GM23338 (cell line): ENCODE results near the gene SLC25A34. TPM values are rescaled to one million over a fixed set of nuclear protein-coding genes. Genes with fewer than 3 reads are reported as not detected.
A peak's percentile ranks its signal among the peaks of the same experiment; 100 is the strongest.

ENCODE experiments used
- ATAC-seq: fragments of 200-7000 bp; cut with Tn5 transposase; 3 replicates; pipeline ENCODE4 v1.9.1; 2020
- DNase-seq: peaks from one replicate; pipeline ENCODE4 v3.0.0-alpha.2; 2015; ENCODE audit warnings: low spot score
- H2AFZ ChIP-seq: fragments of 200-600 bp; sonication (generic); 2 replicates; pipeline ENCODE4 v1.8.0; 2016; ENCODE audit warnings: antibody characterized with exemption, mild to moderate bottlenecking, moderate library complexity
- H3F3A ChIP-seq: fragments of 200-600 bp; sonication (generic); replicated peaks from 2 replicates; pipeline ENCODE4 v1.8.0; 2017; ENCODE audit warnings: antibody characterized with exemption, mixed run types, low read depth
- H3K27ac ChIP-seq: fragments of 200-600 bp; sonication (generic); 2 replicates; pipeline ENCODE4 v1.6.1; 2016; ENCODE audit warnings: low read depth
- H3K27me3 ChIP-seq: fragments of 200-600 bp; sonication (generic); 2 replicates; pipeline ENCODE4 v1.8.0; 2016; ENCODE audit warnings: mild to moderate bottlenecking, mixed run types, moderate library complexity; ENCODE audit not compliant: insufficient read depth
- H3K36me3 ChIP-seq: fragments of 200-600 bp; sonication (generic); 2 replicates; pipeline ENCODE4 v1.8.0; 2016; ENCODE audit warnings: mild to moderate bottlenecking; ENCODE audit not compliant: insufficient read depth
- H3K4me1 ChIP-seq: fragments of 200-600 bp; sonication (generic); 2 replicates; pipeline ENCODE4 v1.8.0; 2016; ENCODE audit warnings: mild to moderate bottlenecking, moderate library complexity; ENCODE audit not compliant: insufficient read depth
- H3K4me2 ChIP-seq: fragments of 200-600 bp; sonication (generic); 2 replicates; pipeline ENCODE4 v1.7.1; 2017; ENCODE audit warnings: mixed run types
- H3K4me3 ChIP-seq: fragments of 200-600 bp; sonication (generic); 2 replicates; pipeline ENCODE4 v1.6.1; 2016; ENCODE audit warnings: mixed run types
- H3K79me2 ChIP-seq: fragments of 200-600 bp; sonication (generic); replicated peaks from 2 replicates; pipeline ENCODE4 v1.8.0; 2017; ENCODE audit warnings: mild to moderate bottlenecking; ENCODE audit not compliant: insufficient read depth
- H3K9me2 ChIP-seq: fragments of 200-600 bp; sonication (generic); 2 replicates; pipeline ENCODE4 v1.8.0; 2017; ENCODE audit not compliant: insufficient read depth
- H4K20me1 ChIP-seq: fragments of 200-600 bp; sonication (generic); replicated peaks from 2 replicates; pipeline ENCODE4 v1.8.0; 2017; ENCODE audit warnings: mild to moderate bottlenecking; ENCODE audit not compliant: insufficient read depth
- H3K27ac Mint-ChIP-seq: 2 replicates; pipeline ENCODE4 v1.8.0; 2020; ENCODE audit warnings: inconsistent platforms, mild to moderate bottlenecking, moderate library complexity, mixed read lengths
- H3K27me3 Mint-ChIP-seq: 3 replicates; pipeline ENCODE4 v1.8.0; 2022; ENCODE audit warnings: low read depth, mild to moderate bottlenecking, moderate library complexity, mixed read lengths, inconsistent platforms; ENCODE audit not compliant: insufficient read depth, poor library complexity
- H3K36me3 Mint-ChIP-seq: 3 replicates; pipeline ENCODE4 v1.8.0; 2021; ENCODE audit warnings: low read depth, mild to moderate bottlenecking, inconsistent platforms, moderate library complexity, mixed read lengths
- H3K4me1 Mint-ChIP-seq: 3 replicates; pipeline ENCODE4 v1.8.0; 2020; ENCODE audit warnings: mild to moderate bottlenecking, inconsistent platforms, mixed read lengths
- H3K4me3 Mint-ChIP-seq: 3 replicates; pipeline ENCODE4 v1.8.0; 2021; ENCODE audit warnings: moderate library complexity, mild to moderate bottlenecking, inconsistent platforms, mixed read lengths
- H3K9me3 Mint-ChIP-seq: 3 replicates; pipeline ENCODE4 v1.8.0; 2020; ENCODE audit warnings: moderate library complexity, mild to moderate bottlenecking, inconsistent platforms, mixed read lengths
- CREB1 ChIP-seq: fragments of 250-450 bp; sonication (Bioruptor Pico); IDR thresholded peaks from 2 replicates; pipeline ENCODE4 v1.5.0; 2020; ENCODE audit warnings: low read depth, mild to moderate bottlenecking, moderate library complexity
- EZH2 ChIP-seq: fragments of 200-600 bp; sonication (generic); IDR thresholded peaks from one replicate; pipeline ENCODE4 v1.8.0; 2017; ENCODE audit warnings: antibody characterized with exemption, mild to moderate bottlenecking, low read depth; ENCODE audit not compliant: unreplicated experiment
- EZH2phosphoT487 ChIP-seq: fragments of 200-600 bp; sonication (generic); IDR thresholded peaks from one replicate; pipeline ENCODE4 v1.8.1; 2018; ENCODE audit warnings: antibody characterized with exemption; ENCODE audit not compliant: unreplicated experiment
- JUNB ChIP-seq: IDR thresholded peaks from one replicate; pipeline ENCODE4 v1.6.1; 2016; ENCODE audit warnings: antibody characterized with exemption; ENCODE audit not compliant: unreplicated experiment
- NANOG ChIP-seq: IDR thresholded peaks from 2 replicates; pipeline ENCODE4 v1.6.1; 2016; ENCODE audit warnings: antibody characterized with exemption, borderline replicate concordance
- POLR2AphosphoS5 ChIP-seq: IDR thresholded peaks from 2 replicates; pipeline ENCODE4 v1.6.1; 2016; ENCODE audit warnings: antibody characterized with exemption, low read depth
- STAT1 ChIP-seq: IDR thresholded peaks from one replicate; pipeline ENCODE4 v1.6.1; 2016; ENCODE audit warnings: antibody characterized with exemption; ENCODE audit not compliant: unreplicated experiment
- ZNF114 ChIP-seq: fragments of 250-450 bp; sonication (Bioruptor Pico); IDR thresholded peaks from 2 replicates; pipeline ENCODE4 v1.5.0; 2020; ENCODE audit warnings: mild to moderate bottlenecking, moderate library complexity
- ZNF331 ChIP-seq: fragments of 250-450 bp; sonication (Bioruptor Pico); IDR thresholded peaks from 2 replicates; pipeline ENCODE4 v1.5.0; 2020; ENCODE audit warnings: low read depth, mild to moderate bottlenecking, moderate library complexity
- polyA plus RNA-seq: library from polyadenylated mRNA; unstranded; fragments of >200 nt; fragmentation: Nextera tagmentation; extraction: Ambion mirVana; gene quantifications from 2 replicates; pipeline ENCODE4 v1.2.1, GENCODE V29; 2016
- total RNA-seq: library from RNA; depleted of rRNA; stranded (reverse); fragments of >200 nt; shearing (Covaris generic); gene quantifications from 2 replicates; pipeline ENCODE4 v1.2.3, GENCODE V29; 2014
- TF ChIP-seq, protein P1 (sequence below): IDR thresholded peaks from one replicate; pipeline ENCODE4 v1.6.1; 2018; ENCODE audit warnings: antibody characterized with exemption; ENCODE audit not compliant: unreplicated experiment
- TF ChIP-seq, protein P2 (sequence below), 2 experiments: fragments of 200-600 bp in 1 of 2; sonication (generic) in 1 of 2; conservative IDR thresholded peaks; 2 replicates each; pipeline versions ENCODE4 v1.5.1 to v1.6.1; 2016 to 2017; ENCODE audit warnings: antibody characterized with exemption in 2 of 2, low read depth in 2 of 2, mild to moderate bottlenecking in 2 of 2, moderate library complexity in 1 of 2
- TF ChIP-seq, protein P3 (sequence below): IDR thresholded peaks from 2 replicates; pipeline ENCODE4 v1.6.1; 2016; ENCODE audit warnings: antibody characterized with exemption

The SLC25A34 gene
- total and polyA plus RNA-seq, 2 experiments from 2014 or later = 0.11 to 3.5 TPM

DNA sequence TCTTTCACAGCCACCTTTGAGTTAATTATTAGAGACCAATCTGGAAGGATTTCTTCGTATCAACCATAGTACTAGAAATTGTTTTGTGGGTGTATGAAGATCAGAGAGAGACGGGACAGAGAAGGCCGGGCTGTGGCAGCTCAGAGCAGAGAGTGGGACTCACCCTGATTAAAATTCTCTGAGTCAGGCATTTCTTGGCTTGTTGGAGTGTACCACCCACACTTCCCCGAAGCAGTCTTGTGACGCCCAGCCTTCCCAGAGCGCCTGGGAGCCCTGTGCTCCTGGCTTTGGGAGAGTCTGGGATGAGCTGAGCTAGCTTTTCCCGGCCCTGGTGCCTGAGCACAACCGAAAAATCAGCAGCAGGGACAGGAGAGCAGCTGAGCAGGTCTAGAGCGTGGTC, 32.5 kb upstream of the SLC25A34 start:
- peak overlapping the region; percentile 91 for H3K27ac ChIP-seq
- no peak overlapping the region for H3K27ac Mint-ChIP-seq
- peak; percentile 40 for ATAC-seq

DNA sequence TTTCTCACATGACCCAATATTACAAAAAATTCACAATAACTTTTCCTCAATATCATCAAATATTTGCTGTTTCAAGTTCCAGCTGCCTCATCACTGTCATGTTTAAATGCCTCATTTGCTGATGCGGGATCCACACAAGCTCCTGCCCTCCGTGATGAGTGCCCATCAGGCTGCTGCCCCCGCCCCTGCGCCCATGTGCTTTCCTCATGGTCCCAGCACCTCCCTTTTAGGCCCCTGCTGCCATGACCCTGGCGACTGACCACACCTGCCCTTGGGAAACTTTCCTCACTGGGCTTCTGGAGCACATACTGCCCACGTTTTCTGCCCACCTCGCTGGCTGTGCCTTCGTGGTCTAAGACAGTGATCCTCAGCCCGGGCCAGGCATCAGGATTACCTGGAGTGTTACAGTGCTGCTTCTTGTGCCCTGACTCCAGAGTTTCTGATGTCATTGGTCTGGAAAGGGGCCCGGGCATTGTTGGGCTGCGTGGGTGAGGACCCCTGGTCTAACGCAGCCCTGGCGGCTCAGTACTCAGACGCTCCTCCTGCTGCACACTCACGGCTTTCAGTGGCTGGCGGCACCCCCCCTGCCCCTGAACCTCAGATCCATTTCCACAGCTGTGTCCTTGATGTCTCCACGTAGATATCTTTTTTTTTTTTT, 31.4 kb upstream of the SLC25A34 start:
- no peak overlapping the region for H3K4me3 ChIP-seq
- DNase-seq (no peak), ATAC-seq (no peak)
- no peaks in the 10 kb centered on the region for H3K9me2 ChIP-seq
- H3K36me3 ChIP-seq = no peaks in the 10 kb centered on the region
- no peaks in the 10 kb centered on the region for H3K9me3 Mint-ChIP-seq
- TF ChIP-seq, protein P1, sequence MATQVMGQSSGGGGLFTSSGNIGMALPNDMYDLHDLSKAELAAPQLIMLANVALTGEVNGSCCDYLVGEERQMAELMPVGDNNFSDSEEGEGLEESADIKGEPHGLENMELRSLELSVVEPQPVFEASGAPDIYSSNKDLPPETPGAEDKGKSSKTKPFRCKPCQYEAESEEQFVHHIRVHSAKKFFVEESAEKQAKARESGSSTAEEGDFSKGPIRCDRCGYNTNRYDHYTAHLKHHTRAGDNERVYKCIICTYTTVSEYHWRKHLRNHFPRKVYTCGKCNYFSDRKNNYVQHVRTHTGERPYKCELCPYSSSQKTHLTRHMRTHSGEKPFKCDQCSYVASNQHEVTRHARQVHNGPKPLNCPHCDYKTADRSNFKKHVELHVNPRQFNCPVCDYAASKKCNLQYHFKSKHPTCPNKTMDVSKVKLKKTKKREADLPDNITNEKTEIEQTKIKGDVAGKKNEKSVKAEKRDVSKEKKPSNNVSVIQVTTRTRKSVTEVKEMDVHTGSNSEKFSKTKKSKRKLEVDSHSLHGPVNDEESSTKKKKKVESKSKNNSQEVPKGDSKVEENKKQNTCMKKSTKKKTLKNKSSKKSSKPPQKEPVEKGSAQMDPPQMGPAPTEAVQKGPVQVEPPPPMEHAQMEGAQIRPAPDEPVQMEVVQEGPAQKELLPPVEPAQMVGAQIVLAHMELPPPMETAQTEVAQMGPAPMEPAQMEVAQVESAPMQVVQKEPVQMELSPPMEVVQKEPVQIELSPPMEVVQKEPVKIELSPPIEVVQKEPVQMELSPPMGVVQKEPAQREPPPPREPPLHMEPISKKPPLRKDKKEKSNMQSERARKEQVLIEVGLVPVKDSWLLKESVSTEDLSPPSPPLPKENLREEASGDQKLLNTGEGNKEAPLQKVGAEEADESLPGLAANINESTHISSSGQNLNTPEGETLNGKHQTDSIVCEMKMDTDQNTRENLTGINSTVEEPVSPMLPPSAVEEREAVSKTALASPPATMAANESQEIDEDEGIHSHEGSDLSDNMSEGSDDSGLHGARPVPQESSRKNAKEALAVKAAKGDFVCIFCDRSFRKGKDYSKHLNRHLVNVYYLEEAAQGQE = no peak
- TF ChIP-seq NANOG (no peak), ZNF114 (CRISPR knock-in tag) (no peak), EZH2 (no peak), POLR2AphosphoS5 (no peak), CREB1 (no peak), STAT1 (no peak), ZNF331 (CRISPR knock-in tag) (no peak), JUNB (no peak), EZH2phosphoT487 (no peak)
- TF ChIP-seq, protein P2, sequence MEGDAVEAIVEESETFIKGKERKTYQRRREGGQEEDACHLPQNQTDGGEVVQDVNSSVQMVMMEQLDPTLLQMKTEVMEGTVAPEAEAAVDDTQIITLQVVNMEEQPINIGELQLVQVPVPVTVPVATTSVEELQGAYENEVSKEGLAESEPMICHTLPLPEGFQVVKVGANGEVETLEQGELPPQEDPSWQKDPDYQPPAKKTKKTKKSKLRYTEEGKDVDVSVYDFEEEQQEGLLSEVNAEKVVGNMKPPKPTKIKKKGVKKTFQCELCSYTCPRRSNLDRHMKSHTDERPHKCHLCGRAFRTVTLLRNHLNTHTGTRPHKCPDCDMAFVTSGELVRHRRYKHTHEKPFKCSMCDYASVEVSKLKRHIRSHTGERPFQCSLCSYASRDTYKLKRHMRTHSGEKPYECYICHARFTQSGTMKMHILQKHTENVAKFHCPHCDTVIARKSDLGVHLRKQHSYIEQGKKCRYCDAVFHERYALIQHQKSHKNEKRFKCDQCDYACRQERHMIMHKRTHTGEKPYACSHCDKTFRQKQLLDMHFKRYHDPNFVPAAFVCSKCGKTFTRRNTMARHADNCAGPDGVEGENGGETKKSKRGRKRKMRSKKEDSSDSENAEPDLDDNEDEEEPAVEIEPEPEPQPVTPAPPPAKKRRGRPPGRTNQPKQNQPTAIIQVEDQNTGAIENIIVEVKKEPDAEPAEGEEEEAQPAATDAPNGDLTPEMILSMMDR (conservative IDR thresholded peaks at IDR 0.05; ENCODE audit: low read depth in 2 of 2) = no peak
- TF ChIP-seq, protein P3, sequence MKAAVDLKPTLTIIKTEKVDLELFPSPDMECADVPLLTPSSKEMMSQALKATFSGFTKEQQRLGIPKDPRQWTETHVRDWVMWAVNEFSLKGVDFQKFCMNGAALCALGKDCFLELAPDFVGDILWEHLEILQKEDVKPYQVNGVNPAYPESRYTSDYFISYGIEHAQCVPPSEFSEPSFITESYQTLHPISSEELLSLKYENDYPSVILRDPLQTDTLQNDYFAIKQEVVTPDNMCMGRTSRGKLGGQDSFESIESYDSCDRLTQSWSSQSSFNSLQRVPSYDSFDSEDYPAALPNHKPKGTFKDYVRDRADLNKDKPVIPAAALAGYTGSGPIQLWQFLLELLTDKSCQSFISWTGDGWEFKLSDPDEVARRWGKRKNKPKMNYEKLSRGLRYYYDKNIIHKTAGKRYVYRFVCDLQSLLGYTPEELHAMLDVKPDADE = no peak
- H3K79me2 ChIP-seq = peaks cover 24% of the 10 kb centered on the region
- H3K27ac ChIP-seq = no peak overlapping the region
- peaks cover 4% of the 10 kb centered on the region; the same call in 2 of the 3 replicates for H3K36me3 Mint-ChIP-seq
- no peaks in the 10 kb centered on the region for H3K27me3 ChIP-seq
- H3K4me2 ChIP-seq = no peak overlapping the region
- no peak overlapping the region for H2AFZ ChIP-seq
- H3F3A ChIP-seq = 0 out of 2 replicates have a peak, but pooled peaks cover 8% of the 10 kb centered on the region
- no peak overlapping the region for H3K4me3 Mint-ChIP-seq
- peaks cover 14% of the 10 kb centered on the region; the same call in 1 of the 2 replicates for H4K20me1 ChIP-seq
- H3K4me1 Mint-ChIP-seq = peaks cover 4% of the 10 kb centered on the region
- H3K4me1 ChIP-seq = 0 out of 2 replicates have a peak, but pooled peaks cover 3% of the 10 kb centered on the region
- peaks cover 8% of the 10 kb centered on the region for H3K27me3 Mint-ChIP-seq
- H3K27ac Mint-ChIP-seq = no peak overlapping the region

More for the DNA sequence above, 32.5 kb upstream of the SLC25A34 start:
- Histone ChIP-seq H3K4me3 (no peak overlapping the region), H3F3A (0 out of 2 replicates have a peak, but pooled peaks cover 8% of the 10 kb centered on the region), H3K27me3 (no peaks in the 10 kb centered on the region), H3K9me2 (no peaks in the 10 kb centered on the region), H3K4me1 (0 out of 2 replicates have a peak, but pooled peaks cover 3% of the 10 kb centered on the region), H4K20me1 (peaks cover 4% of the 10 kb centered on the region; the same call in 1 of the 2 replicates), H3K4me2 (no peak overlapping the region), H2AFZ (no peak overlapping the region), H3K79me2 (peaks cover 32% of the 10 kb centered on the region), H3K36me3 (no peaks in the 10 kb centered on the region)
- Mint-ChIP-seq H3K36me3 (peaks cover 11% of the 10 kb centered on the region), H3K27me3 (peaks cover 6% of the 10 kb centered on the region), H3K9me3 (no peaks in the 10 kb centered on the region), H3K4me3 (no peak overlapping the region), H3K4me1 (peaks cover 4% of the 10 kb centered on the region)
- no peak for TF ChIP-seq ZNF114 (CRISPR knock-in tag)
- no peak for DNase-seq
